GM13977 (cell line): ENCODE results near the gene PCNX2.

Experiments
- DNase-seq: peaks from one replicate; pipeline ENCODE4 v3.0.0; 2012; ENCODE audit warnings: low spot score
- in situ Hi-C: fragments of 300-500 bp; cut with MboI; formaldehyde crosslinking; loops from one replicate; pipeline ENCODE4 v1.12.0; 2022; ENCODE audit warnings: low sequenced_read_pairs, low pct_unique_long_range_greater_than_20kb, mixed read lengths, inconsistent platforms; ENCODE audit not compliant: unreplicated experiment
- TF ChIP-seq, protein P1 (sequence below): IDR thresholded peaks from 2 replicates; pipeline ENCODE4 v1.5.1; 2012; ENCODE audit warnings: mild to moderate bottlenecking, control low read depth; ENCODE audit not compliant: insufficient read depth; ENCODE audit errors: extremely low read depth, missing control alignments

Gene PCNX2

DNA sequence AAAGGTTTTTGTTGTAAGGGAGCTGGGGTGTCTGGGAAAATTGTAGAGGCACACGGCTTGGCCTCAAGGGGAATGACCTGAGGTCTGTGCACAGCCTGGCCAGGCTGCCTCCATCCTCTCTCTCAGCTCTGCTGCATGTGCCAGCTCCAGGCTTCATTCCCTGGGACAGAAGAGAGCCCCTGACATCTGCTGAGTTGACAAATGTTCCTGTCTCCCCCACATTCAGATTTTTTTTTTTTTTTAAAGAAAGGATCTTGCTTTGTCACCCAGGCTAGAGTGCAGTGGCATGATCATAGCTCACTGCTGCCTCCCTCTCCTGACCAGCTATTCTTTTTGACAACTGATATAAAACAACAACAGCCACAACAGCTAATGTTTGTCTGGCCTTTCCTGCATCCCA is 84.4 kb downstream of the PCNX2 start:
- DNase-seq: no peak
- in situ Hi-C loops: no loop called here
- TF ChIP-seq, protein P1, sequence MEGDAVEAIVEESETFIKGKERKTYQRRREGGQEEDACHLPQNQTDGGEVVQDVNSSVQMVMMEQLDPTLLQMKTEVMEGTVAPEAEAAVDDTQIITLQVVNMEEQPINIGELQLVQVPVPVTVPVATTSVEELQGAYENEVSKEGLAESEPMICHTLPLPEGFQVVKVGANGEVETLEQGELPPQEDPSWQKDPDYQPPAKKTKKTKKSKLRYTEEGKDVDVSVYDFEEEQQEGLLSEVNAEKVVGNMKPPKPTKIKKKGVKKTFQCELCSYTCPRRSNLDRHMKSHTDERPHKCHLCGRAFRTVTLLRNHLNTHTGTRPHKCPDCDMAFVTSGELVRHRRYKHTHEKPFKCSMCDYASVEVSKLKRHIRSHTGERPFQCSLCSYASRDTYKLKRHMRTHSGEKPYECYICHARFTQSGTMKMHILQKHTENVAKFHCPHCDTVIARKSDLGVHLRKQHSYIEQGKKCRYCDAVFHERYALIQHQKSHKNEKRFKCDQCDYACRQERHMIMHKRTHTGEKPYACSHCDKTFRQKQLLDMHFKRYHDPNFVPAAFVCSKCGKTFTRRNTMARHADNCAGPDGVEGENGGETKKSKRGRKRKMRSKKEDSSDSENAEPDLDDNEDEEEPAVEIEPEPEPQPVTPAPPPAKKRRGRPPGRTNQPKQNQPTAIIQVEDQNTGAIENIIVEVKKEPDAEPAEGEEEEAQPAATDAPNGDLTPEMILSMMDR: no peak

DNA sequence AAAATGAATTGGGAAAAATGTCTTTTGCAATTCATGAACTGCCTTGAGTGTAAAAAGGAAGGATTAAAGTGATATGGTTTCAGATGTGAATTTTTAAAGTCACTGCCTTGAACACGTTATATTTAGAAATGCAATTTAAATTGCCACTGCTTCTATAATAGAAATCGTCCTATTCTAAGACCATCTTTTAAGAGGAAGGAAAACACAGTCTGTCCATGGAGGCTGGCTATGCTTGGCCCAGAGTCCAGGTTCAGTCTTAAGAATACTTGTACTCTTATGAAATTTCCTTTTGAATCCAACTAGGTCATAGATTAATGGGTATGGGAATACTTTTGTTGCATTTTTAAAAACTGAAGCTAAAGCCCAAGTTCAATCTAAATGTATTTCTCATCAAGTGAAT is 86.0 kb downstream of the PCNX2 start:
- in situ Hi-C loops: no loop called here
- TF ChIP-seq, protein P1: no peak
- no peak for DNase-seq

DNA sequence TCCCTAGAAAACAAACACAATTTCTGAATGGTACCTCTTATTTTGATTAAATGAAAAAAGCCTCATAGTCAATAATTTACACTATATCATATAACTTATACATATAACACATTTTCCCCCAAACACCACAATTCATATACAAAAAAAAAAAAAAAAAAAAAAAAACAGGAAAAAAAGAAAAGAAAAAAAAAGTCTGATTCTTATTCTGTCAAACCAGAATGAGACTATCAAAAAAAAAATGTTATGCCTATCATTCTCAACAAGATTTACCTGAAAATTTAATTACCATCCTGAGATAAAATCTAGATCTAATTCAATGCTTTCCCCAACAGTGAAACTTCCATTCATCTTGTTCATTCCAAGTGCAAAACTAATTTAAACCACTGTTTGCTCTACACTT is 86.8 kb downstream of the PCNX2 start:
- TF ChIP-seq, protein P1: no peak
- in situ Hi-C loops: no loop called here
- DNase-seq: no peak

DNA sequence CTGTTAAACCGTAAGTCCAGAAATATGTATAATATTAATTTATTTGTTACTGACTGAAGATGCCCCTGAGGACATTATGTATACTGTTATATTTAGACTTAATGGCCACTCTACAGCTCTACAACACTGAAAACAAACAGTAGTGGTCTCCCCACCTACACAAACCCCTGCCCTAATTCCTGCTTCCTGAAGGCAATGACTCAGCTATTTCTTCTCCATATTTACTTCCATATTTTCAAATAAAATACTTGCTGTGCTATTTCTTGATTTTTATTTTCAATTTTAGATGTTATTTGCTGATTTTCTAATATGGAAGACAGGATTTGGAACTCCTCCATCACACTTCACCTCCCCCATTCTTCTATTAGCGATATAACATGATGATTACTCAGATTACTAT is 97.6 kb downstream of the PCNX2 start:
- TF ChIP-seq, protein P1: no peak
- in situ Hi-C loops: no loop called here
- DNase-seq: no peak

DNA sequence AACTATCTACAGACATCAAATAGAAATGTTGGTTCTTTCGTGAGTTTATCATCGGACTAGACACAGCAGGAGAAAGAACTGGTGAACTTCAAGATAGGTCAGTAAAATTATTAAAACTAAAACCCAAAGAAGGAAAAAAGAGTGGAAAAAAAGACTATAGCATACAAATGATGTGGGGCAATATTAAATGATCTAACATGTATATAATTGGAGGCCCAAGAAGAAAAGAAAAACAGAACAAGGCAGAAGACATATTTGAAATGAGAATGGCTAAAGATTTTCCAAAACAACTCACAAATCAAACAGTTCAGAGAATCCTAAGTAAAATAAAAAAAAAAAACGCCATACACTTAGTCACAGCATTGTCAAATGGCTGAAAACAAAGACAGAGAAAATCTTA is 101.8 kb downstream of the PCNX2 start:
- no peak for DNase-seq
- in situ Hi-C loops: no loop called here
- TF ChIP-seq, protein P1: no peak

DNA sequence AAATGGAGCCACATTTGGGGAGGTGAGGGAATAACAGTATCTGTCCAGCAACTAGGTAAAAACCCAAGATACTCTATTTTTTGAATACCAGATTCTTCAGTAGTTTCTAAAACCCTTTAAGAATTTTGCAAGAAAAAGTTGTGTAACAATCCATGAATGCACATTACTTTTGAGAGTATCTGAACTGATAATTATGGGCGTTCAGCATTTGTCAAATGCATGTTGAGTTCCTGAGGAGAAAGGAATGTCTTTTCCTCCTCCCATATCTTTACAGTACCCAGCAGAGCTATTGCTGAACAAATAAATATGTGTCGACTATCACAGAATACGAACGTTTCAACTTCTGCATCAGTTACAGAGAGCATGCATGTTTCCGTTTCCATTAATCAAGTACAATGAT is 104.5 kb downstream of the PCNX2 start:
- in situ Hi-C loops: no loop called here
- TF ChIP-seq, protein P1: no peak
- no peak for DNase-seq

DNA sequence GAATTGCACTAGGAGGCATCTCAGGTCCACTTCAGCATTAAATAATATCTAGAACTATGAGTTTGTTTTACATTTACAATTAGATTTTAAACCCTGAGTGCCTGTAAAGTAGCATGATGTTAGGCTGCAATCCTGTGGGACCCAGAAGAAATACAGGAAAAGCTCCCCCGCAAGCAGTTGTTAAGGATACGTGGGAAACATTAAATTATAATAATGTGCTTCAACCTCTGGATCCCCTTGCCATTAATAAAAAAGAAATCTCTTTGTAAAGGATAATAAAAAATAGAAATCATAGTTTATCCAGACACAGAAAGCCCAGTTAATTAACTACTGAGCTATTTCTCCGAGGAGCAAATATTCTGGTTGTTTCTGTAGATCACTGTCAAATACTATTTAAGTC is 106.0 kb downstream of the PCNX2 start:
- in situ Hi-C loops: no loop called here
- no peak for DNase-seq
- TF ChIP-seq, protein P1: no peak
